GM19463 (cell line): Measurements from ENCODE around the gene DTNA.

Experiments used
- ATAC-seq: cut with Tn5 transposase; IDR thresholded peaks from one replicate; pipeline ENCODE4 v1.9.1; 2021; ENCODE audit warnings: mild to moderate bottlenecking, moderate library complexity; ENCODE audit not compliant: unreplicated experiment

Gene DTNA

DNA sequence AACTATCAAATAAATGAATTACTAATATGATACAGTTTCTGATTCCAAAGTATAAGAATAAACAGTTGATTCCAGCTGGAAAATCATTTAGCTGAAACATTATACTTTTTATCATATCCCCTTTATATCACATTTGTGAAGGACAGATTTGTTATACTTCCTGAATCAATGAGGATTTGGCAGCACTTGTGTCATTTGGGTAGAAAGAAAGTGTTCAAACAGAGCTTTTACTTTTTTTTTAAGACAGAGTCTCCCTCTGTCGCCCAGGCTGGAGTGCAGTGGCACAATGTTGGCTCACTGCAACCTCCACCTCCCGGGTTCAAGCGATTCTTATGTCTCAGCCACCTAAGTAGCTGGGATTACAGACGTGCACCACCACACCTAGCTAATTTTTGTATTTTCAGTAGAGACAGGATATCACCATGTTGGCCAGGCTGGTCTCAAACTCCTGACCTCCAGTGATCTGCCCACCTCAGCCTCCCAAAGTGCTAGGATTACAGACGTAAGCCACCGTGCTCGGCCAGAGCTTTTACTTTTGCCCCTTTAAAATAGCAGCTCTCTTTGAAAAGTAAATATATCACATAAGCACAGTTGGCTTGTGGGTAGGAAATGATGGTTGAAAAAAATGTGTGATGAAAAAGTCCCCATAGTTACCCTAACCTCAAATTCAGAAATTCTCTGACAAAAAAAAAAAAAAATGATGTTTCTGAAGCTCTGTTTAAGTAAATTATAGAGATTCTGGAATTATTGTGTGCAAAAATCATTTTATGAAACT lies 95.2 kb downstream of the DTNA start:
- ATAC-seq: no peak

DNA sequence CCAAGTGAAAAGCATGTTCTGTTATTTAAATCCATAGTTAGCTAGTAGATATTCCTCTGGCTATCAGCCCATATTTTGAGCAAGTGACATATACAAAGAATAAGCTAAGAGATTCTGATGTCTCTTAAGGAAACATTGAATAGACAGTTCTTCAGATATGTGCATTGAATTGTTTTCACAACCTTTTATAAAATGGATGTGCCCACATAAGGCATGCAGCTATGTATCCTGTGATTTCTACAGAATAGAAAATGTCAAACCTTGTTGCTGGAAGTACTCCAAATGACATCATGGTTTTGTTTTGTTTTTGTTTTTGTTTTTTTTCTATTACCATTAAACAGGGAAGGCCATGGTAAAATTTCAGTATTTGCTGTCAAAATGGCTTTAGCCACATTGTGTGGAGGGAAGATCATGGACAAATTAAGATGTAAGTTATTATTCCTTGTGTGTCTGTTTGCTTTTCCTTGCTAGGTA lies 95.8 kb downstream of the DTNA start:
- no peak for ATAC-seq

DNA sequence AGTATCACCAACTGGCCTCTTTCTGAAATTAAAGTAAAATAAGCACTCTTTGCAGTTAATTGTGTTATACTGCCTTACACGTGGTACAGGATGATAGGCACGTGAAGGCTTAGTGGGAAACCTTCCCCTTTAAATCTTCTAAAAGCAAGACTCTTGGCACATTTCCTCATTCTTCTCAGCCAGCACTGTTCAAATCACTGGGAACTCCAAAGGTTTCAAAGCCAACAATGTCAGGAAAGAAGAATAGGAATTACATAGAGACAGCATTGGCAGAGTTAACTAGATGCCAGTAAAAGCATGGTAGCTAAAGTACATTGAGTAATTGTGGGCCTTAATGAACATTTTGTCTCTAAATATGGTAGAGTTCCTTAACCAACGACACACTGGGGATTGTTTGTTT lies 96.4 kb downstream of the DTNA start:
- ATAC-seq: no peak

DNA sequence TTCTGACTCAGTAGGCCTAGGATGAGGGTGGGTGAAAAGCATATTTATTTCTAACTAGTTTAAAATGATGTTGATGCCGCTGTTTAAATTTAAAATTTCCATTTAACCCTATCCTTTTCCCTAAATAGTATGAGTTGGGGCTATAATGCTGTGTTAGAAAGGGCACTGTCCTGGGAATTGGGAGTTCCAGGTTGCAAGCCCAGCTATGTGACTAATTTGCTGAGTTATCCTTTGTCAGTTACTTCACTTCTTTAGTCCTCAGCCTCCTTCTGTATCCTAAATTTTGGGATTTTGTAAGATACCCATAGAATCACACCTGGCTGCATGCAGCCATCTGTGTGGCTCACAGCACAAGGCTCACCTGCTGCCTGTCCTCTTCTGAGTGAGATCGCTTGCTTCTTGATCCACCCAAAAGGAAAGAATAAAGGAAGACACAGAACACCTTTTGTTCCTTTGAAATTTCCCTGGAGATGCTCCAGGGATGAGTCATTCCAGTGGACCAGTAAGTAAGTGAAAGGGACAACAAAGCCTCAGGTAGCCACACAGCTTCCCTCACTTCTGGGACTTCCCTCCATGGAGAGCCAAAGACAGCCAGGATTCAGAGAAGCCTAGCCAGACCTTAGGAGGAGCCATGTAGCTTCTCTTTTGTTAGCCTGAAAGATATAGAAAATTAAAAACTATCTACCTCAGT lies 97.2 kb downstream of the DTNA start:
- ATAC-seq: no peak

DNA sequence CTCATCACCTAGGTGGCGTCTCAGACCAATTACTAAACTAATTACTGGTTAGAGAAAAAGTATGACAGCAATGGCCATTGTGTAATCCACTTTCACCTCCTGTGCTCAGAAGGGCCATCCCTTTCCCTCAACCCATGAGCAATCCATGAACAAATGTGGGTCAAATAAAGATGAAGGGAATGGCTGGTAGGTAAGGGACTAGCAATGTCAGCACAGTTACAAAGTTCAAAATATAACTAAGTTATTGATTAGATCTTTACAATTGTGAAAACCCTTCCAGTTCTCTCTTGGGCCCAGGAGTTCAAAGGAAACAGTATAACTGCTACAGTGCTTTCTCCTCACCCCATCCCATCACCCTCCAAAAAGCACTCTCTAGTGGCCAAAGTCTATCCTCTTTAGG lies 98.3 kb downstream of the DTNA start:
- no peak for ATAC-seq

DNA sequence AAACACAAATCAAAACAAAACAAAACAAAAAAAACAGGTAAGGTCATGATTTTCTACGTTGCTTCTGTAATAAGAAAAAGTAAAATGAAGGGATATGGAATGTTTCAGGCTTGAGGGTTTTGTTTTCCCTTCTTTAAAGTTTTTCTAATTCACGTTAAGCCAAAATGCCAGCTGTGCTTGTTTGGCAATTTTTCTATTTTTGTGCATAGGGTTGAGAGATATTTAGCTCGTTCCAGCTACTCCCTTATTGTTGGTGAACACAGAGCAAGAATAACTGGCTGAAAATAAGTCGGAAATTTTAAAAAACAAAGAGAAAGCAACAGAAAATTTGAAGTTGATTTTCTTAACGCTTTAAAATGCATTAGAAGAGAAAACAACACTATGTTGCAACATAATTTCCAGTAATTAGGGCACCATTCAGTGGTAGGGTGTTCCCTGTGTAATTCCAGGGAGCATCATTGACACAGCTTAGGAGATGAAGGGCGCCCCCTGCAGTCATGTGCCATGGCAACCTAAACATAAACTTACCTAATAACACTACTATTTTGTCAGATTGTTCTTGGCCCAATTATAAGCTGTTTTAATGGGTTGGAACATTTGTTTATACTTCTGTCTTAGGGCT lies 99.5 kb downstream of the DTNA start:
- ATAC-seq: no peak

DNA sequence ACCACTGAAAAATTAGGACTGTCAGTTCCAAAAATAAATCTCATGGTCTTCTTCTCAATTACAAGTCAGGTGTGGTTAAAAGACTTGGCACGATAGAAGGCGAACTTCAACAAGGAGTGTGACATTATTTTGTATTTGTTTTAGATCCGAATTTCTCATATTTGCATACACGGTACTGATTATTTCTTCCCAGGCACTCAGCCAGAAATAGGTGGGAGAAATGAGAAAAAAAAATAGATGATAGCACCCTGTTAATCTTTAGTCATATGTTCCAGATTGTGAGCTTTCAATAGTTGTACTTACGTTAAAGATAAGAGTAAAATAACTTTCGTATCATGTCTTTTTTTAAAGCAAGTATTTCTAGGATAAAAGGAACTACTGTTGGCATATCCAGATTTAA lies 106.1 kb downstream of the DTNA start:
- no peak for ATAC-seq

DNA sequence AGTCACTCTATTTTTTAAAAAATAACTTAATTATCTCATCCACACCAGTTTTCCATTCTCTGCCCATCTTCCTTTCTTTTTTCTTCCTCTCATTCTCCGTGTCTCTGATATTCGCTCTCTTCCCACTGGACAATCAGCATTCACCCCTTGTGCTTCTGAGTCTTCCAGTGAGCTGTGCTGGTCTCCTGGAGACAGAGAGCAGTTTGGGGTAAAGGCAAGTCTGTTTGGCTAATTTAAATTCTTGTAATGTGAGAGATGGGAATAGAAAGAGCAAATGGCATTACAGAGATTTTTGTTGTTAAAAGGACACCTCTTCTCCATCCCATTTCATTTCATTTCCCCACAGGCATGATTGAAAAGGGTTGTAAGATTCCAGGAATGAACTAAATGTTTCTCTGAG lies 107.5 kb downstream of the DTNA start:
- ATAC-seq: no peak

DNA sequence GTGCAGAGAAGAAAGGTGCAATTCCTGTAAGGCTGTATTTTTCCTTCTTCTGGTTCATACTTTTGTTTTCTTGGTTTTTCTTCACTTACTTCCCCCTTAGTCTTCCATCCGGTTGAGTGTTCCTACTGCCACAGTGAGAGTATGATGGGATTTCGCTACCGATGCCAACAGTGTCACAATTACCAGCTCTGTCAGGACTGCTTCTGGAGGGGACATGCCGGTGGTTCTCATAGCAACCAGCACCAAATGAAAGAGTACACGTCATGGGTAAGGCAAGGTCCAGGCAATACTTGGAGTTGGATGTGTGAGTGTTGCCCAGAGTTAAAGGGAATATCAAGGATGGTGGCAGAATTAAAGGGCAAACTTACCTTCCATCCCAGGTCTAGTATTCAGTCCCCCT lies 108.0 kb downstream of the DTNA start:
- no peak for ATAC-seq

DNA sequence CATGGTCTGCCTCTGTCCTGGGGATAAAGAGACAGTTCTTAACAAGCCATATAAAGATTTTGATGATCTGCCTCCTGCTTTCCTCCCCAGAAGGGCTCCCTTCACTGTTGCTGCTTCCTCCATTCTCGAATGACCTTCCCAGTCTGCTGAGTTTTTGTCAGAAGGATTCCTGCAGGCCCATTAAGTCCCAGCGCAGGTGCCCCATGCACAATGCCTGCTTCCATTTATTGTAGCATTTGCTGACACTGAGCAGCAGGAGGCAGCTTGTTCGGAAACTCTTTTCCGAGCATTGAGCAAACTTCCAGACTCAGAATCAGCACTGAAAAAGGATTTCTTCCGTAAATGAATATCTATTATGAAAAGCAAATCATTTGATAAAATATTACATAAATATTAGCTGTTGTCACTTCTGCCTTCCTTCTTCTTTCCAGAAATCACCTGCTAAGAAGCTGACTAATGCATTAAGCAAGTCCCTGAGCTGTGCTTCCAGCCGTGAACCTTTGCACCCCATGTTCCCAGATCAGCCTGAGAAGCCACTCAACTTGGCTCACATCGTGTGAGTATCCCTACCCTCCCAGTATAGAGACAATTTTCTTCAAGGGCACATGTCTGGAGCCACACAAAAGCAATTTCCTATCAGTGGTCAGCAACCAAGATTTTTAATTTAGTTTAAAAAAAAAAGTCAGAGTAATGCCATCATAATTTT lies 110.4 kb downstream of the DTNA start:
- ATAC-seq: no peak

DNA sequence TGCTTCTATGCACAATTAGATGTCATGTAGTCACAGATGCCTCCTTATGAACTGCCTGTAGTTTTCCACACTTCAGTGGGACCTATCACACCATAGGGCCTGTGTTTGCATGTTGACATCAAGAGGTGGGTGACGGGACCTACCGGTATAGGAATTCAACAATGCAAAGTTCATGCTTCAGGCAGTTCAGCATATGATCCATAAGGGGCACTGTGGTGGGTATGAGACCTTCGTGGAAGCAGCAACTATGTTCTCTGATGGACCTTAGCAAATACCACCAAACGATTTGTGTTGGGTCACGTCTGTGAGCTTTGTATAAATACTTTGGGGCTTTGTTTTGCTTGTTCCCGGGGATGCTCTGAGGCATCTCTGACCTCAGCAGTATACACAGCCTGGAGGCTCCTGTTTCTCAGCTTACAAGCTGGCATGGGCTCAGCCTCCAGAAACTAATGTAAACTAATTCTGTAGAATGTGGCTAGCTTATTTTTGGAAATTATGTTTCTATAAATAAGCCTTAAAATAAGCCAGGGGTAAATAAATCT lies 111.6 kb downstream of the DTNA start:
- ATAC-seq: no peak

DNA sequence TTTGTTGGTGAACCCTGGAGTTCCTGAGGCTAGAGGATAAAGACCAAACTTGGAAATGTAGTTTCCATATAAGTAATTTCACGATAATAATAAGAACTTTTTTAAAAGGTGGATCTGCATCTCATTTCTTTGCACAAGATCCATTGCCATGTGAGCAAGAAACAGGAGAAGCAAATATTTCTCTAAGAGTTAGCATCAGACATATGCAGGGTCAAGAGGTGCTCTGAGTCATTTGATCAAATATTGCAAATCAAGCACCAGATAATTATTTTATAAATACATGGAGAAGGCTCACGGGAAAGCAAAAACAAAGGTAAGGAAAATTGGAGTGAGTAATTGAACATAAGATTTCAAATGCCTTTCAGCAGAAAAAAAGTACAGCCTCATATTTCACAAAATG lies 118.0 kb downstream of the DTNA start:
- no peak for ATAC-seq

DNA sequence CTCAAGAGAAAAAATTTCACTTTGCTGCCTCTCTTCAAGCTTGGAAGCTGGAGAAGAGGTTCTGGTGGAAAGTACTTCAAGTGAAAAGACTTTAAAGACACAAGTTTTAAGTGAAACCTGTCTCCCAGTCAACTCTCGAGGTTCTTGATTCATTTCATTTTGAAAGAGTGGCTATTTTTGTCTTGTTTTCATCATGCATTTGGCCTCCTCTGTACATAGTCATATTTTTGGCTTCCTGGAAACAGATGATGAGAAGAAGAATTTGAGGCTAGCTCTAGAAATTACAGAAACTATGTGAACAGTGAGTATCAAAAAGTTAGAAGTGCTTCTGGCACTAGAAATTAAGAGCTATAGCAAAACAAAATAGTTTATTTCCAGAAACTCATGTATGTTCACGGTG lies 124.8 kb downstream of the DTNA start:
- ATAC-seq: no peak

DNA sequence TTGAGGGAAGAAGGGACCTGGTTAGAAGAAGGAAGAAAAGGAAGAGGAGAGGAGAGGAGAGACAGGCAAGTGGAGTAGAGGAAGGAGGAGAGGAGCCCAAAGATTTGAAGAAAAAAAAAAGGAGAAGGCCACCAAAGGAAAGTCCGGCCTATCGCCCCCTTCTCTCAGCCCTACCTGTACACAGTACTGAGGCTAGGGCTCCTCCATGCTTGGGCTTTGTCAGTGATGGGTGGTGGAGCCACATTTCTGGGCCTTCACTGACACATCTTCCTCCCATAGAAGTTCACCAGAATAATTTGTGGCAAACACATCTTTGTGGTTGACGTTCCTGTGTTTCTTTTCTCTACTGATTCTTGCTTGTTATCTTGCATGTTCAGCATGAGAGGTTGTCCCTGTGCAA lies 125.4 kb downstream of the DTNA start:
- no peak for ATAC-seq

DNA sequence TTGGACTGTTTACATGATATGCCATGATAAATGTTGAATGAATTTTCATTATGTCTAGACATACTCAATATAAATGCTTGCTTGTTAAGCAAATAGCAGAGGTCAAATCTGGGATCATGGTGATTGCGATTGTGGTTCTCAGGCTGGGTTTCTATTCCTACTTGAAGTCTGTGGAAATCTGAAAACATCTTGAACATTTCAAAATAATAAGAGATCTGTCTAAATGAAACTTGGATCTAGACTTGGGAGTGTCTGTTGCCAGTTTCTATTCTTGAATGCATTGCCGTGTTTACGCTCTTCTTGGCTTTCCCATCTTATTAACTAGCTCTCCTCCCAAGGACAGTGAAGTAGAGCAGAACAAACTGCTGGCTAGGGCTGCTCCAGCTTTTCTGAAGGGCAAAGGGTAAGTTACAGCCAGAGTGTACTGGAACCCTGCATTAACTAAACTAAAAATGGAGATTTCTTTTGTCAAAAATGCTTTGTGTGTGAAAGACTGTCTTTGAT lies 127.7 kb downstream of the DTNA start:
- no peak for ATAC-seq

DNA sequence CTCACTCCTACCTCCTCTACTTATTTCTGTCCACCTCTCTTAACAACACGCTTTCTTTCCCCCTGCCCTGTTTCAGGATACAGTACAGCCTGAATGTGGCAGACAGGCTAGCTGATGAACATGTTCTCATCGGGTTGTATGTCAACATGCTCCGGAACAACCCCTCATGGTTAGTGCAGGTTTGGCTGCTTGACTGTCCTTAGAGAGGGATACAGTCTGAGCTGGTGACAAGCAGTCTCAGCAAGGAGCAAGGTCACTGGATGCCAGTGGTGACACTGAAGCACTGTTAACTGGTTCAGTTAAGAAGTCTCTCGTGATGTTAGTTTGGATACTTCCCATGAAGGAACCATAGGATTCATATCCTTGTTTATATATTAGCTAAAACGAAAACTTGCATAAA lies 128.6 kb downstream of the DTNA start:
- ATAC-seq: no peak

DNA sequence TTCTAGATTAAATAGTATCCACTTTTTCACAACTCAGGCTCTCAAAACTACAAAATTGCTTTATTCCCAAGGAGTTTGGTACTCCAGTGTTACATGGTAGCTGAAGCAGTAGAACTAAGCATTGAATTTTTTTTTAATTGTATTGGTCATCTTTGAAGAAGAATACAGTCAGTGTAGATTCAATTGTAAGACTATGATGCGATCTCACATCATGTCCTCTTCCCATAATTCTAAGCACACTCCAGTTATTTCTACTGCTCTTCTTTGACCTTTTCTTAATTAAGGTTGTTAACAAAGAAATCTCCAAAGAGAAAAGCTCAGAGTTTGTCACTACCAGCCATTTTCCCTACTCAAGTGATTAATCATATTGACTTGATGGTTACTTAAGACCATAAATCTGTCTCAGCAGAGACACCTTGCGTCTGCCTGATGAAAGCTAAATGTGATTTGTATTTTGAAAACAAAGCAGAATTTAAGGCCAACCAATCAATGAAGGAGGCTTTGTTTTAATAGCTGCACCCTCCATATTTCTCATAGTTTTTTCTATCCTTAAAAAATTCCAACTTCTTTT lies 130.2 kb downstream of the DTNA start:
- ATAC-seq: no peak

DNA sequence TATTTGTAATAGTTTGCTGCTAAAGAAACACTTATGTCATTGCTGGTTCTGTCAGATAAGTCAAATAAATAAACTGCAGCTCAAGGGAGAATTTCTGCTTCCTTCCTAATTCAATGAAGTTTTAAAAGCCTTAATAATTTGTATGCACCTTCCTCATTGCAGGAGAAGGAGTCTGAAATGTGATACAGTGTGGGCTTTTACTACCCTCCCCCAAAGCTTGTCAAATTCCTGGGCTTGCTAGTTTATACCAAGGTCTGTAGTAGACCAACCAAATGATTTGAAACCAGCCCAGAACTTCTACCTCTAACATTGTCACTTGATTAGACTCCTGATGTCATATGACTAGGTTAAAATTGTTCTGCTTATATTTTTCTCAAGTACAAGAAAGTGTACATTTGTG lies 131.8 kb downstream of the DTNA start:
- no peak for ATAC-seq

DNA sequence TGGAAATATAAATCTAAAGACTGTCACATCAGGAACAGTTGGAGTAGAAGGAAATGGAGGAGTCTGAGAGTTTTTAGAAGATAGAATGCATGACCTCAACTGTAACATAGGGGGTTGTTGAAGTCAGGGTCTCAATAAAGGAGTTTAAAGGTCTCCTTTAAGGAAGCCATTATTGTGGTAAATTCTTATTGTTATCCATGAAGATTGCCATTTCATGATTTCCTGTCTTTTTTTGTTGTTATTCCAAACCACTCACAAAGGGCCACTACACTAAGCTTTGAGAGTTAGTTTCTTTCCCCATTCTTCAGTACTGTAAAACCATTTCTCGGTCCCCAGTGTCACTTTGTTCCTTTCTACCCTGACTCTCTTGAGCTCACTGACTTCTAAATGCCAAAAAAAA lies 134.0 kb downstream of the DTNA start:
- ATAC-seq: no peak

DNA sequence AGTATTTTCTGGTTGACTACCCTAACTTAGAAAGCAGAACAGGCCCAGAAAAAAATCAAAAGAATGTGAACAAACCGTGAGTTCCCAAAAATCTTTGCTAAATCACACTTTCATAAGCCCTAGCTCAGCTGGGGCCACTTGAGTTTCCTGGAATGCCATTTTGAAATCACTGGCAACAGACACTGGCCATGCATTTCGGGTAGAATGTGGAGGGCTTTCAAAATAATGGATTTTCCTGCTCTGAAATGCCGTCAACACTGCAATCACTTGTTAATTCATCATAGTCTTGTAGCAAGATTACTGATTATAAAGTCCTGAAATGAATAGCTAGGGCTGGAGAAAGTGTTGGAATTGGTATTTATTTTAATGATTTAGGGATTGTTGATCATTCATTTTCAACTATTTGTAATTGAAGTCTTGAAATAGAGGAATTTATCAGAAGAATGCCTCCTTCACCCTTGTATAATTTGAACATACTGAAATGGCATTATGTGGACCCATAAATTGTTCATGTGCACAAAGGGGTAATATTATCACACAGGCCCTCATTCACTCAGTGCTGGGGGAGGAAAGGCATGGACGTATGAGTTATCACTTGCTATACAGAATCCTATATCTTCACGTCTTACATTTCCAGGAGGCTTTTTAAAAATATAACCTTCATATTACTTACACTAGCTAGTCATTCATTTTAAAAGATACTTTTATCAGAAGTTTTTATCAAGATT lies 134.8 kb downstream of the DTNA start:
- no peak for ATAC-seq
